ENCODE data around the gene KLK3. TPM values are rescaled to one million over a fixed set of nuclear protein-coding genes. Genes with fewer than 3 reads are reported as not detected.

KLK3 gene
- total and polyA plus RNA-seq, 8 donors, result 0.05 to 0.27 TPM; not detected in 6

- Histone ChIP-seq H3K4me3 (peak overlapping the region in 3 of 4 donors; percentile 21 to 47 (median 46)), H3K4me1 (peaks cover 0 to 4% (median 0%) of the 10 kb centered on the region in 3 donors), H3K27ac (peak overlapping the region; percentile 49 to 83 (median 74)), H3K36me3 (no peaks in the 10 kb centered on the region), H3K9me3 (no peaks in the 10 kb centered on the region), H3K27me3 (no peaks in the 10 kb centered on the region)
- ATAC-seq, result no peak
- WGBS, 2 donors, result 38 to 41% methylated on average over 7 of the region's 7 CpGs
- no peak for FAIRE-seq
- DNase-seq, result peak in 2 of 6 donors; percentile 34 to 55
- TF ChIP-seq CTCF (IDR thresholded peaks at IDR 0.05), result no peak
- intact Hi-C loops (cut with DNase I), result no loop called here
These were observed 32.0 kb upstream of the KLK3 start for GRCh38 chr19:50822661-50823208.

- 18 to 19% methylated on average over 9 to 14 of the region's 14 CpGs for WGBS, 2 donors
- Histone ChIP-seq H3K9me3 (no peaks in the 10 kb centered on the region), H3K27ac (peak within 1 kb of the TSS; percentile 49 to 83 (median 74)), H3K4me1 (peaks cover 0 to 4% (median 0%) of the 10 kb centered on the region in 3 donors), H3K27me3 (no peaks in the 10 kb centered on the region), H3K36me3 (no peaks in the 10 kb centered on the region), H3K4me3 (peak within 1 kb of the TSS in 3 of 4 donors; percentile 21 to 47 (median 46))
- intact Hi-C loops (cut with DNase I), result no loop called here
- ATAC-seq (peak; percentile 62 to 76 (median 70)), DNase-seq (peak; percentile 80 to 96 (median 94)), FAIRE-seq (no peak)
- TF ChIP-seq CTCF (IDR thresholded peaks at IDR 0.05), result no peak
These were observed 31.2 kb upstream of the KLK3 start, which contains the start of gene KLK1 for GRCh38 chr19:50823389-50824042. Gene KLK1, minus strand, starts transcription at chr19:50823787. Its CDS starts 39 bp downstream, at chr19:50823748.

GRCh38 chr19:50826492-50827240, 28.0 kb upstream of the KLK3 start:
- Histone ChIP-seq H3K27ac (no peak overlapping the region), H3K4me1 (peaks cover 0 to 4% (median 0%) of the 10 kb centered on the region in 3 donors), H3K36me3 (no peaks in the 10 kb centered on the region), H3K9me3 (no peaks in the 10 kb centered on the region), H3K4me3 (no peak overlapping the region), H3K27me3 (no peaks in the 10 kb centered on the region)
- no peak for TF ChIP-seq CTCF (IDR thresholded peaks at IDR 0.05)
- intact Hi-C loops (cut with DNase I), result no loop called here
- no peak for FAIRE-seq
- no peak for ATAC-seq
- DNase-seq, result no peak
- WGBS, 2 donors, result 81 to 86% methylated on average over 43 of the region's 43 CpGs

GRCh38 chr19:50827476-50827875, 27.2 kb upstream of the KLK3 start:
- ATAC-seq (no peak), FAIRE-seq (no peak)
- no peaks in the 10 kb centered on the region for H3K36me3 ChIP-seq

More at GRCh38 chr19:50827476-50827875, 27.2 kb upstream of the KLK3 start:
- Histone ChIP-seq H3K27ac (no peak overlapping the region), H3K4me3 (no peak overlapping the region), H3K9me3 (no peaks in the 10 kb centered on the region), H3K27me3 (no peaks in the 10 kb centered on the region), H3K4me1 (peaks cover 0 to 4% (median 0%) of the 10 kb centered on the region in 3 donors)
- WGBS, 2 donors, result 84 to 85% methylated on average over 14 of the region's 14 CpGs
- intact Hi-C loops (cut with DNase I), result no loop called here
- DNase-seq, result no peak
- TF ChIP-seq CTCF (IDR thresholded peaks at IDR 0.05), result no peak

Measured in pancreas (tissue), 10 donors.